Stimulated activated CD4-positive, alpha-beta T cell treated with anti-CD3 and anti-CD28 coated beads, Interleukin-15, amount 100 ng/mL, for 1 hour (primary cell): ENCODE results near the gene KLF7.

ENCODE experiments used
- DNase-seq, 2 donors: peaks; one replicate each; pipeline ENCODE4 v3.0.0-alpha.2; 2020; ENCODE audit warnings: low read depth in 1 of 2, low spot score in 1 of 2

Gene KLF7

GRCh38 chr2:207129821-207130220, 35.9 kb downstream of the KLF7 start:
- DNase-seq: no peak

- no peak for DNase-seq
These were observed 36.9 kb downstream of the KLF7 start for GRCh38 chr2:207128867-207129266.

- DNase-seq: no peak
These were observed 38.9 kb downstream of the KLF7 start for GRCh38 chr2:207126724-207127308.

- no peak for DNase-seq
These were observed 41.9 kb downstream of the KLF7 start for GRCh38 chr2:207123776-207124391.

GRCh38 chr2:207123335-207123744, 42.4 kb downstream of the KLF7 start:
- DNase-seq: peak in 1 of 2 donors; percentile 32

GRCh38 chr2:207122651-207123334, 43.0 kb downstream of the KLF7 start:
- no peak for DNase-seq

GRCh38 chr2:207121784-207122183, 44.0 kb downstream of the KLF7 start:
- no peak for DNase-seq

GRCh38 chr2:207119048-207119447, 46.7 kb downstream of the KLF7 start:
- no peak for DNase-seq

GRCh38 chr2:207117668-207118067, 48.1 kb downstream of the KLF7 start:
- DNase-seq: no peak

- no peak for DNase-seq
These were observed 49.9 kb downstream of the KLF7 start for GRCh38 chr2:207115715-207116364.

- DNase-seq: no peak
These were observed 52.3 kb downstream of the KLF7 start for GRCh38 chr2:207113414-207113813.

GRCh38 chr2:207112785-207113184, 53.0 kb downstream of the KLF7 start:
- DNase-seq: no peak

GRCh38 chr2:207112383-207112782, 53.4 kb downstream of the KLF7 start:
- DNase-seq: no peak

GRCh38 chr2:207111757-207112156, 54.0 kb downstream of the KLF7 start:
- no peak for DNase-seq

GRCh38 chr2:207110715-207111114, 55.0 kb downstream of the KLF7 start:
- no peak for DNase-seq

- no peak for DNase-seq
These were observed 55.4 kb downstream of the KLF7 start for GRCh38 chr2:207110310-207110709.

- no peak for DNase-seq
These were observed 56.0 kb downstream of the KLF7 start for GRCh38 chr2:207109768-207110167.

- DNase-seq: no peak
These were observed 57.3 kb downstream of the KLF7 start for GRCh38 chr2:207108440-207108839.

GRCh38 chr2:207107551-207107950, 58.2 kb downstream of the KLF7 start:
- DNase-seq: no peak

GRCh38 chr2:207107131-207107530, 58.6 kb downstream of the KLF7 start:
- no peak for DNase-seq

GRCh38 chr2:207103132-207103531, 62.6 kb downstream of the KLF7 start:
- DNase-seq: no peak

GRCh38 chr2:207101984-207102383, 63.8 kb downstream of the KLF7 start:
- no peak for DNase-seq
